GM18499 (cell line): Measurements from ENCODE around the gene KCNG1.

Experiments used
- ATAC-seq: cut with Tn5 transposase; IDR thresholded peaks from one replicate; pipeline ENCODE4 v1.9.1; 2021; ENCODE audit warnings: moderate number of reproducible peaks; ENCODE audit not compliant: insufficient read depth, unreplicated experiment

Gene KCNG1

GRCh38 chr20:51036827-51037531 lies 14.1 kb upstream of the KCNG1 start:
- ATAC-seq, result no peak

- no peak for ATAC-seq
Measured at GRCh38 chr20:51036226-51036625, 13.3 kb upstream of the KCNG1 start.

- ATAC-seq, result no peak
Measured at GRCh38 chr20:51034988-51035656, 12.2 kb upstream of the KCNG1 start.

GRCh38 chr20:51034476-51034875 lies 11.6 kb upstream of the KCNG1 start:
- ATAC-seq, result no peak

GRCh38 chr20:51029963-51030920 lies 7.3 kb upstream of the KCNG1 start:
- no peak for ATAC-seq

GRCh38 chr20:51029556-51029955 lies 6.6 kb upstream of the KCNG1 start:
- ATAC-seq, result no peak

GRCh38 chr20:51028616-51029212 lies 5.8 kb upstream of the KCNG1 start:
- no peak for ATAC-seq

GRCh38 chr20:51027035-51027795 lies 4.3 kb upstream of the KCNG1 start:
- no peak for ATAC-seq

GRCh38 chr20:51026269-51026668 lies 3.4 kb upstream of the KCNG1 start:
- no peak for ATAC-seq

- ATAC-seq, result no peak
Measured at GRCh38 chr20:51024761-51025160, 1.9 kb upstream of the KCNG1 start.

GRCh38 chr20:51023617-51024155 lies 779 bp upstream of the KCNG1 start:
- ATAC-seq, result no peak

GRCh38 chr20:51022227-51022802 lies 592 bp downstream of the KCNG1 start:
- no peak for ATAC-seq

- no peak for ATAC-seq
Measured at GRCh38 chr20:51021067-51022025, 1.6 kb downstream of the KCNG1 start.

GRCh38 chr20:51020657-51021056 lies 2.2 kb downstream of the KCNG1 start:
- ATAC-seq, result no peak

GRCh38 chr20:51019656-51020592 lies 3.0 kb downstream of the KCNG1 start:
- ATAC-seq, result no peak

GRCh38 chr20:51017251-51017650 lies 5.7 kb downstream of the KCNG1 start:
- no peak for ATAC-seq

GRCh38 chr20:51016521-51016920 lies 6.4 kb downstream of the KCNG1 start:
- ATAC-seq, result no peak
